Lower leg skin (tissue), 4 donors: ENCODE results near the gene ATP6V0A1. TPM values are rescaled to one million over a fixed set of nuclear protein-coding genes. Genes with fewer than 3 reads are reported as not detected.
"Not testable (repeated sequence)": the region's sequence is repeated elsewhere in the genome, so short reads cannot be mapped to it uniquely, and the experiment has no call there.

Source experiments
- DNase-seq, 2 donors: peaks; one replicate each; pipeline ENCODE4 v3.0.0-alpha.2; 2019; ENCODE audit warnings: low spot score in 2 of 2
- H3K4me3 ChIP-seq: fragments of 200-600 bp; sonication (generic); 2 replicates; pipeline ENCODE4 v1.5.1; 2017; ENCODE audit warnings: mild to moderate bottlenecking, low read depth; ENCODE audit not compliant: poor library complexity, severe bottlenecking
- CTCF ChIP-seq, 3 donors: fragments of 450-650 bp; IDR thresholded peaks; one replicate each; pipeline ENCODE4 v1.5.1; 2016; ENCODE audit warnings: antibody characterized with exemption in 3 of 3, mild to moderate bottlenecking in 3 of 3, moderate library complexity in 2 of 3
- POLR2A ChIP-seq, 2 donors: fragments of 450-650 bp; IDR thresholded peaks; one replicate each; pipeline ENCODE4 v1.6.1; 2016 to 2017; ENCODE audit warnings: antibody characterized with exemption in 2 of 2, mild to moderate bottlenecking in 1 of 2, moderate library complexity in 1 of 2
- WGBS, 2 donors: methylation state at CpG; one replicate each; pipeline ENCODE4 v1.1.5; 2018; 5-methylcytosine and 5-hydroxymethylcytosine counted together
- intact Hi-C: fragments of 100-400 bp; cut with DNase I; formaldehyde crosslinking; loops from one replicate; pipeline ENCODE4 v1.15.0; 2023; ENCODE audit warnings: low total_unique reads
- total RNA-seq, 4 donors: library from RNA; depleted of rRNA; stranded (reverse); fragments of >200 nt; gene quantifications; one replicate each; pipeline ENCODE4 v1.1.0, GENCODE V29; 2016

ATP6V0A1 gene
- total RNA-seq, 4 donors from 2014 or later: 87.6 to 95.3 (median 91.3) TPM

- 1 to 2% methylated on average over 18 to 67 of the region's 82 CpGs for WGBS, 2 donors
- peak; percentile 78 to 97 for DNase-seq
- peak overlapping the region; percentile 64 for H3K4me3 ChIP-seq
- intact Hi-C loops: no loop called here
- TF ChIP-seq POLR2A (IDR thresholded peaks at IDR 0.05) (peak in 1 of 2 donors; percentile 80), CTCF (IDR thresholded peaks at IDR 0.05) (no peak)
These were observed 95.8 kb downstream of the ATP6V0A1 start for GRCh38 chr17:42554250-42555121.

DNA sequence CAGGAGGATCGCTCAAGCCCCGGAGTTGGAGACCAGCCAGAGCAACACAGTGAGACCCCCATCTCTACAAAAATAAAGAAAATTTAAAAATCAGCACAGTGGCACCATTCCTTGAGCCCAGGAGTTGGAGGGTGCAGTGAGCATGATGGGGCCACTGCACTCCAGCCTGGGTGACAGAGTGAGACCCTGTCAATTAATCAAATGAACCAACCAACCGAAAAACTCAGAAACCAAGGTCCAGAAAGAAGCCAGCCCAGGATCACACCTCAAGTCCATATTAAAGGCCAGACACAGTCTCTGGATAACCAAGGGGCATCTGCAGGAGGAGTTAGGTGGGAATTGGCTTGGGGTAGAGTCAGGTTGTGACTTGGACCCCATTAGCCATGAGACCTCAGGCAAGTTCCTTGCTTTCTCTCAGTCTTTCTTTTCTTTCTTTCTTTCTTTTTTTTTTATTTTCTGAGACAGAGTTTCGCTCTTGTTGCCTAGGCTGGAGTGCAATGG, 96.5 kb downstream of the ATP6V0A1 start:
- TF ChIP-seq POLR2A (IDR thresholded peaks at IDR 0.05): no peak
- no peak for TF ChIP-seq CTCF (IDR thresholded peaks at IDR 0.05)
- WGBS, 2 donors: 25 to 27% methylated on average over 4 of the region's 4 CpGs
- no peak for DNase-seq
- H3K4me3 ChIP-seq: peak overlapping the region; percentile 64
- intact Hi-C loops: no loop called here

GRCh38 chr17:42555961-42556617, 97.4 kb downstream of the ATP6V0A1 start:
- DNase-seq, H3K4me3 ChIP-seq, intact Hi-C loops: not testable (repeated sequence)
- 55 to 57% methylated on average over 5 of the region's 5 CpGs for WGBS, 2 donors

DNA sequence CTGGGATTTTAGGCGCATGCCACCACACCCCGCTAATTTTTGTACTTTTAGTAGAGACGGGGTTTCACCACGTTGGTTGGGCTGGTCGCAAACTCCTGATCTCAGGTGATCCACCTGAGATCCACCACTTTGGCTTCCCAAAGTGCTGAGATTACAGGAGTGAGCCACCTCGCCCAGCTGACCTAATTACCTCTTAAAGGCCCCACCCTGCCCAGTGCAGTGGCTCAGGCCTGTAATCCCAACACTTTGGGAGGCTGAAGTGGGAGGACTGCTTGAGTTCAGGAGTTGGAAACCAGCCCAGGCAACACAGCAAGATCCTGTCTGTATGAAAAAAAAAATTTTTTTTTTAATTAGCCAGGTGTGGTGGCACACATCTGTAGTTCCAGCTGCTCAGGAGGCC, 100.4 kb downstream of the ATP6V0A1 start:
- intact Hi-C loops: no loop called here
- no peak for TF ChIP-seq POLR2A (IDR thresholded peaks at IDR 0.05)
- TF ChIP-seq CTCF (IDR thresholded peaks at IDR 0.05): no peak
- WGBS, 2 donors: 54 to 57% methylated on average over 6 of the region's 6 CpGs
- no peak overlapping the region for H3K4me3 ChIP-seq
- DNase-seq: no peak

DNA sequence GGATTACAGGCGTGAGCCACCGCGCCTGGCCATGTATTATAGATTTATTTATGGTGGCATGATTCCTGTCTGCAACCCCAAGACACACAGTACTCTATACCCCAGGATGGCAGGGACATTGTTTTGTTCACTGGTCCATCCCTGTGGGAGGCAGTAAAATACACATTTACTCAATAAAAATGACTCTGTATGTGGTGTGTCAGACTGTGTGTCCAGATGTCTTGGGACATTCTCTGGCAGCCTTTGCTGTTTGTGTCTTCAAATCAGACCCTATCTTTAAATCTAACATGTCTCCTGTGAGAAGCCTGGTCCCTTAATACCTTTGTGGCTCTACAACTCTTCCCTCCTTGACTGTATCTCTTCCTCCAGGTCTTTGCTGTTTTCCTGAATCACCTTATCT, 101.6 kb downstream of the ATP6V0A1 start:
- intact Hi-C loops: no loop called here
- WGBS, 2 donors: 60 to 82% methylated on average over 1 to 3 of the region's 3 CpGs
- no peak for TF ChIP-seq POLR2A (IDR thresholded peaks at IDR 0.05)
- TF ChIP-seq CTCF (IDR thresholded peaks at IDR 0.05): no peak

GRCh38 chr17:42561897-42562387, 103.3 kb downstream of the ATP6V0A1 start, which contains the start of gene COASY:
TSS of gene COASY (plus strand) at chr17:42562148. CDS start at chr17:42562623, 475 bp downstream.
- peak within 1 kb of the TSS; percentile 82 for H3K4me3 ChIP-seq
- no peak for TF ChIP-seq CTCF (IDR thresholded peaks at IDR 0.05)
- TF ChIP-seq POLR2A (IDR thresholded peaks at IDR 0.05): no peak
- intact Hi-C loops: no loop called here
- 0% methylated on average over 26 of the region's 26 CpGs for WGBS, 2 donors
- peak; percentile 95 to 99 for DNase-seq

More for the DNA sequence above, 101.6 kb downstream of the ATP6V0A1 start:
- no peak overlapping the region for H3K4me3 ChIP-seq
- no peak for DNase-seq
